ENCODE measurements around the gene DCAF15.
"Not testable (repeated sequence)": the region's sequence is repeated elsewhere in the genome, so short reads cannot be mapped to it uniquely, and the experiment has no call there.

The DCAF15 gene

GRCh38 chr19:13960863-13961784 lies 8.8 kb downstream of the DCAF15 start:
- no peak for DNase-seq

- DNase-seq, result no peak
Observed at GRCh38 chr19:13961826-13962698, 9.8 kb downstream of the DCAF15 start.

- no peak for DNase-seq
Observed at GRCh38 chr19:13962699-13963602, 10.6 kb downstream of the DCAF15 start.

GRCh38 chr19:13963603-13964105 lies 11.3 kb downstream of the DCAF15 start:
- no peak for DNase-seq

- no peak for DNase-seq
Observed at GRCh38 chr19:13964776-13965175, 12.5 kb downstream of the DCAF15 start.

- no peak for DNase-seq
Observed at GRCh38 chr19:13965377-13965896, 13.1 kb downstream of the DCAF15 start.

- no peak for DNase-seq
Observed at GRCh38 chr19:13965926-13966683, 13.8 kb downstream of the DCAF15 start.

GRCh38 chr19:13966684-13967128 lies 14.4 kb downstream of the DCAF15 start:
- no peak for DNase-seq

GRCh38 chr19:13967206-13967605 lies 14.9 kb downstream of the DCAF15 start:
- not testable (repeated sequence) for DNase-seq

GRCh38 chr19:13968383-13968935 lies 16.1 kb downstream of the DCAF15 start:
- DNase-seq, result no peak

GRCh38 chr19:13968999-13969398 lies 16.7 kb downstream of the DCAF15 start:
- DNase-seq, result no peak

- no peak for DNase-seq
Observed at GRCh38 chr19:13969897-13970296, 17.6 kb downstream of the DCAF15 start.

GRCh38 chr19:13971868-13972267 lies 19.6 kb downstream of the DCAF15 start:
- DNase-seq, result not testable (repeated sequence)

GRCh38 chr19:13972368-13973155 lies 20.3 kb downstream of the DCAF15 start:
- DNase-seq, result no peak

GRCh38 chr19:13973479-13973878 lies 21.2 kb downstream of the DCAF15 start:
- DNase-seq, result not testable (repeated sequence)

- no peak for DNase-seq
Observed at GRCh38 chr19:13974073-13974472, 21.8 kb downstream of the DCAF15 start.

GRCh38 chr19:13975870-13976269 lies 23.6 kb downstream of the DCAF15 start:
- no peak for DNase-seq

- no peak for DNase-seq
Observed at GRCh38 chr19:13976446-13976845, 24.1 kb downstream of the DCAF15 start.

GRCh38 chr19:13977803-13978202 lies 25.5 kb downstream of the DCAF15 start:
- DNase-seq, result no peak
